IMR-90 (cell line): ENCODE data around the gene ADAM33. TPM values are rescaled to one million over a fixed set of nuclear protein-coding genes. Genes with fewer than 3 reads are reported as not detected.

Experiments
- ATAC-seq: fragments of 200-7000 bp; cut with Tn5 transposase; 2 replicates; pipeline ENCODE4 v1.9.1; 2020; ENCODE audit warnings: low read depth, mild to moderate bottlenecking, moderate library complexity
- BruUV-seq: library from RNA; stranded (reverse); fragments of 400-500 nt; replicated peaks from 2 replicates; lab custom pipeline; 2021; lab: Mats Ljungman, UMichigan
- CTCF ChIA-PET: fragments of 300-600 bp; formaldehyde crosslinking; extraction: SDS; loops from one replicate; lab custom pipeline; 2021; ENCODE audit warnings: antibody characterized with exemption; lab: Yijun Ruan, JAX
- POLR2A ChIA-PET: fragments of 300-600 bp; sonication (Branson Sonifier 250); formaldehyde crosslinking; loops from one replicate; lab custom pipeline; 2022; ENCODE audit warnings: antibody characterized with exemption; ENCODE audit not compliant: unreplicated experiment; lab: Charles Lee
- DNase-seq: peaks from one replicate; pipeline ENCODE4 v3.0.0; 2013
- H2AFZ ChIP-seq: replicated peaks from 2 replicates; pipeline ENCODE3; 2013; ENCODE audit warnings: low read length, mild to moderate bottlenecking; ENCODE audit not compliant: poor library complexity
- H2AK5ac ChIP-seq: 2 replicates; pipeline ENCODE4 v1.6.1; 2013; ENCODE audit warnings: low read depth, low read length, inconsistent platforms
- H2AK9ac ChIP-seq: replicated peaks from 2 replicates; pipeline ENCODE3; 2013; ENCODE audit warnings: mild to moderate bottlenecking, low read depth, low read length, moderate library complexity; ENCODE audit not compliant: poor library complexity
- H2BK120ac ChIP-seq: 2 replicates; pipeline ENCODE4 v1.6.1; 2013; ENCODE audit warnings: low read depth, low read length, inconsistent platforms
- H2BK15ac ChIP-seq: 3 replicates; pipeline ENCODE4 v1.6.1; 2013; ENCODE audit warnings: low read depth, low read length, inconsistent platforms
- H2BK20ac ChIP-seq: 2 replicates; pipeline ENCODE4 v1.6.1; 2013; ENCODE audit warnings: low read depth, mild to moderate bottlenecking, inconsistent platforms, low read length, moderate library complexity
- H2BK5ac ChIP-seq: 2 replicates; pipeline ENCODE4 v1.6.1; 2013; ENCODE audit warnings: mild to moderate bottlenecking, low read depth, low read length, inconsistent platforms; ENCODE audit not compliant: poor library complexity, severe bottlenecking
- H3K14ac ChIP-seq: replicated peaks from 2 replicates; pipeline ENCODE4 v1.6.1; 2013; ENCODE audit warnings: low read depth, low read length, inconsistent platforms
- H3K18ac ChIP-seq: 2 replicates; pipeline ENCODE4 v1.6.1; 2013; ENCODE audit warnings: low read depth, low read length, control low read depth
- H3K23ac ChIP-seq: 2 replicates; pipeline ENCODE4 v1.6.1; 2013; ENCODE audit warnings: low read depth, low read length, inconsistent platforms
- H3K27ac ChIP-seq: 2 replicates; pipeline ENCODE4 v1.5.1; 2013; ENCODE audit warnings: mild to moderate bottlenecking, control low read depth, low read length; ENCODE audit not compliant: insufficient read depth
- H3K27me3 ChIP-seq: 2 replicates; pipeline ENCODE4 v1.6.1; 2013; ENCODE audit warnings: low read length; ENCODE audit not compliant: control insufficient read depth, insufficient read depth
- H3K36me3 ChIP-seq: 2 replicates; pipeline ENCODE4 v1.6.1; 2013; ENCODE audit warnings: low read length, mixed read lengths; ENCODE audit not compliant: control insufficient read depth, insufficient read depth
- H3K4ac ChIP-seq: 2 replicates; pipeline ENCODE4 v1.6.1; 2013; ENCODE audit warnings: low read depth, low read length, inconsistent platforms
- H3K4me1 ChIP-seq: 2 replicates; pipeline ENCODE4 v1.6.1; 2013; ENCODE audit warnings: low read length, mixed read lengths; ENCODE audit not compliant: control insufficient read depth, insufficient read depth
- H3K4me2 ChIP-seq: 2 replicates; pipeline ENCODE4 v1.6.1; 2013; ENCODE audit warnings: low read depth, mild to moderate bottlenecking, control low read depth, low read length, moderate library complexity
- H3K4me3 ChIP-seq: 2 replicates; pipeline ENCODE4 v1.5.1; 2013; ENCODE audit warnings: low read depth, mild to moderate bottlenecking, control low read depth, low read length, moderate library complexity; ENCODE audit not compliant: insufficient read depth
- H3K56ac ChIP-seq: 2 replicates; pipeline ENCODE4 v1.6.1; 2013; ENCODE audit warnings: low read length, inconsistent platforms; ENCODE audit not compliant: insufficient read depth; ENCODE audit errors: extremely low read depth
- H3K79me1 ChIP-seq, 2 experiments: 2 replicates each; pipeline ENCODE4 v1.6.1; 2013; ENCODE audit warnings: low read length in 2 of 2, inconsistent platforms in 1 of 2, low read depth in 1 of 2
- H3K9ac ChIP-seq: 2 replicates; pipeline ENCODE4 v1.6.1; 2013; ENCODE audit warnings: low read depth, low read length, control low read depth
- H3K9me1 ChIP-seq: 2 replicates; pipeline ENCODE4 v1.6.1; 2013; ENCODE audit warnings: low read length, inconsistent platforms; ENCODE audit not compliant: insufficient read depth
- H3K9me3 ChIP-seq: 2 replicates; pipeline ENCODE4 v1.6.1; 2013; ENCODE audit warnings: low read length; ENCODE audit not compliant: control insufficient read depth, insufficient read depth
- H4K20me1 ChIP-seq: 2 replicates; pipeline ENCODE4 v1.6.1; 2013; ENCODE audit warnings: low read length, inconsistent platforms; ENCODE audit not compliant: insufficient read depth
- H4K5ac ChIP-seq: 2 replicates; pipeline ENCODE4 v1.6.1; 2013; ENCODE audit warnings: mild to moderate bottlenecking, low read depth, low read length, control low read depth
- H4K8ac ChIP-seq, 2 experiments: 2 replicates each; pipeline ENCODE4 v1.6.1; 2013; ENCODE audit warnings: low read depth in 2 of 2, low read length in 2 of 2, control low read depth in 1 of 2, inconsistent platforms in 1 of 2
- H4K91ac ChIP-seq: 2 replicates; pipeline ENCODE4 v1.6.1; 2013; ENCODE audit warnings: low read depth, low read length, inconsistent platforms; ENCODE audit not compliant: insufficient read depth
- CTCF ChIP-seq: conservative IDR thresholded peaks from 2 replicates; pipeline ENCODE4 v1.5.1; 2012; ENCODE audit warnings: mild to moderate bottlenecking, low read depth, low read length, improper control_type of control experiment
- ELK1 ChIP-seq: fragments of 150-350 bp; IDR thresholded peaks from 2 replicates; pipeline ENCODE4 v1.6.1; 2016; ENCODE audit warnings: low read depth, mild to moderate bottlenecking, low read length, moderate library complexity, borderline replicate concordance
- FOS ChIP-seq: fragments of 150-350 bp; IDR thresholded peaks from 2 replicates; pipeline ENCODE4 v1.6.1; 2016; ENCODE audit warnings: low read depth, low read length
- MAFK ChIP-seq: IDR thresholded peaks from 2 replicates; pipeline ENCODE4 v1.6.1; 2012; ENCODE audit warnings: low read depth, low read length, improper control_type of control experiment
- MAZ ChIP-seq: IDR thresholded peaks from 2 replicates; pipeline ENCODE4 v1.6.1; 2012; ENCODE audit warnings: low read depth, mild to moderate bottlenecking, low read length, improper control_type of control experiment, moderate library complexity, borderline replicate concordance
- MXI1 ChIP-seq: IDR thresholded peaks from 2 replicates; pipeline ENCODE4 v1.6.1; 2012; ENCODE audit warnings: low read depth, mild to moderate bottlenecking, low read length, moderate library complexity, borderline replicate concordance
- NFE2L2 ChIP-seq: fragments of 150-350 bp; IDR thresholded peaks from 2 replicates; pipeline ENCODE4 v1.6.1; 2016; ENCODE audit warnings: low read depth, mild to moderate bottlenecking, low read length
- RAD21 ChIP-seq: IDR thresholded peaks from 2 replicates; pipeline ENCODE4 v1.6.1; 2012; ENCODE audit warnings: low read length, improper control_type of control experiment
- RCOR1 ChIP-seq: IDR thresholded peaks from 2 replicates; pipeline ENCODE4 v1.6.1; 2012; ENCODE audit warnings: mild to moderate bottlenecking, low read length, improper control_type of control experiment; ENCODE audit not compliant: insufficient replicate concordance
- RFX5 ChIP-seq: IDR thresholded peaks from 2 replicates; pipeline ENCODE4 v1.8.0; 2012; ENCODE audit warnings: low read depth, mild to moderate bottlenecking, low read length, moderate library complexity
- WGBS, 2 experiments: methylation state at CpG; one replicate each; pipeline versions ENCODE4 v1.1.5 to v1.1.7; 2013; ENCODE audit warnings: missing lambda C conversion rate in 2 of 2; ENCODE audit not compliant: insufficient read length in 1 of 2; ENCODE audit errors: extremely low coverage in 2 of 2; 5-methylcytosine and 5-hydroxymethylcytosine counted together
- dilution Hi-C: fragments of 300-500 bp; cut with HindIII; formaldehyde crosslinking; loops from one replicate; pipeline ENCODE4 v1.14.3; 2018; ENCODE audit warnings: low sequenced_read_pairs; ENCODE audit not compliant: unreplicated experiment
- in situ Hi-C: fragments of 300-500 bp; cut with MboI; formaldehyde crosslinking; loops from 3 replicates; pipeline ENCODE4 v1.14.3; 2019; ENCODE audit warnings: low sequenced_read_pairs, inconsistent platforms, mixed read lengths
- intact Hi-C: fragments of 100-400 bp; cut with micrococcal nuclease; formaldehyde crosslinking; loops from 2 replicates; pipeline ENCODE4 v1.10.0; 2022
- polyA plus RNA-seq, 3 experiments: library from polyadenylated mRNA; depleted of rRNA; stranded (reverse); fragments of >200 nt; gene quantifications; 2 replicates each; pipeline ENCODE4 v1.2.3, GENCODE V29; 2012; ENCODE audit warnings: low replicate concordance in 1 of 3
- total RNA-seq: library from RNA; depleted of rRNA; stranded (reverse); fragments of >200 nt; gene quantifications from 2 replicates; pipeline ENCODE4 v1.2.3, GENCODE V29; 2012

ADAM33 gene
- total and polyA plus RNA-seq, 2 of the 4 experiments (the other 2 are of a cell fraction), result 0.18 to 1.7 TPM

- intact Hi-C loops, result no loop called here
- no peak overlapping the region for H3K4ac ChIP-seq
Measured at GRCh38 chr20:3723284-3723683, 41.5 kb upstream of the ADAM33 start.

More at GRCh38 chr20:3723284-3723683, 41.5 kb upstream of the ADAM33 start:
- no peaks in the 10 kb centered on the region; the same call in 1 of the 2 replicates for H3K9me1 ChIP-seq
- H3K27ac ChIP-seq, result no peak overlapping the region
- H2BK5ac ChIP-seq, result no peak overlapping the region
- H2BK20ac ChIP-seq, result no peak overlapping the region
- H3K4me3 ChIP-seq, result no peak overlapping the region
- H3K9me3 ChIP-seq, result no peaks in the 10 kb centered on the region
- no peak overlapping the region for H4K8ac ChIP-seq
- WGBS, 2 experiments, result 88% methylated on average over 5 of the region's 8 CpGs; no CpG with 5 or more reads in 1 of the 2 experiments
- H4K5ac ChIP-seq, result no peak overlapping the region
- no peak for DNase-seq
- no peak overlapping the region for H3K18ac ChIP-seq
- in situ Hi-C loops (no loop called here), dilution Hi-C loops (no loop called here)
- BruUV-seq, result no TSS peak
- no peaks in the 10 kb centered on the region for H4K20me1 ChIP-seq
- H4K91ac ChIP-seq, result no peak overlapping the region
- no peak overlapping the region for H2AK5ac ChIP-seq
- TF ChIP-seq FOS (no peak), MAFK (no peak), MAZ (no peak), RAD21 (no peak), NFE2L2 (no peak), RFX5 (no peak), ELK1 (no peak), MXI1 (no peak), CTCF (no peak), RCOR1 (no peak)
- CTCF ChIA-PET, result no interaction called here
- H3K9ac ChIP-seq, result no peak overlapping the region
- H3K23ac ChIP-seq, result no peak overlapping the region
- H3K27me3 ChIP-seq, result peaks cover 27% of the 10 kb centered on the region
- no peak overlapping the region for H3K14ac ChIP-seq
- POLR2A ChIA-PET, result no interaction called here
- no peak overlapping the region for H3K56ac ChIP-seq
- H2BK15ac ChIP-seq, result no peak overlapping the region
- no peaks in the 10 kb centered on the region for H3K36me3 ChIP-seq
- H3K79me1 ChIP-seq, result no peaks in the 10 kb centered on the region
- no peak overlapping the region for H2AK9ac ChIP-seq
- no peak for ATAC-seq
- H3K4me2 ChIP-seq, result no peak overlapping the region
- H2AFZ ChIP-seq, result no peak overlapping the region
- no peaks in the 10 kb centered on the region for H3K4me1 ChIP-seq
- no peak overlapping the region for H2BK120ac ChIP-seq
